GM12865 (cell line): Measurements from ENCODE around the gene UGT1A9.

Experiments used
- DNase-seq: peaks from one replicate; pipeline ENCODE4 v3.0.0; 2010; ENCODE audit warnings: low read depth
- H3K4me3 ChIP-seq: 2 replicates; pipeline ENCODE4 v1.5.1; 2011; ENCODE audit warnings: mild to moderate bottlenecking, low read depth, low read length, control low read depth
- TF ChIP-seq, protein P1 (sequence below): IDR thresholded peaks from 2 replicates; pipeline ENCODE4 v1.5.1; 2011; ENCODE audit warnings: low read length, control low read depth, low read depth, inconsistent platforms; ENCODE audit not compliant: insufficient read depth; ENCODE audit errors: missing control alignments

The UGT1A9 gene

GRCh38 chr2:233668605-233669260, 3.0 kb upstream of the UGT1A9 start:
- TF ChIP-seq, protein P1, sequence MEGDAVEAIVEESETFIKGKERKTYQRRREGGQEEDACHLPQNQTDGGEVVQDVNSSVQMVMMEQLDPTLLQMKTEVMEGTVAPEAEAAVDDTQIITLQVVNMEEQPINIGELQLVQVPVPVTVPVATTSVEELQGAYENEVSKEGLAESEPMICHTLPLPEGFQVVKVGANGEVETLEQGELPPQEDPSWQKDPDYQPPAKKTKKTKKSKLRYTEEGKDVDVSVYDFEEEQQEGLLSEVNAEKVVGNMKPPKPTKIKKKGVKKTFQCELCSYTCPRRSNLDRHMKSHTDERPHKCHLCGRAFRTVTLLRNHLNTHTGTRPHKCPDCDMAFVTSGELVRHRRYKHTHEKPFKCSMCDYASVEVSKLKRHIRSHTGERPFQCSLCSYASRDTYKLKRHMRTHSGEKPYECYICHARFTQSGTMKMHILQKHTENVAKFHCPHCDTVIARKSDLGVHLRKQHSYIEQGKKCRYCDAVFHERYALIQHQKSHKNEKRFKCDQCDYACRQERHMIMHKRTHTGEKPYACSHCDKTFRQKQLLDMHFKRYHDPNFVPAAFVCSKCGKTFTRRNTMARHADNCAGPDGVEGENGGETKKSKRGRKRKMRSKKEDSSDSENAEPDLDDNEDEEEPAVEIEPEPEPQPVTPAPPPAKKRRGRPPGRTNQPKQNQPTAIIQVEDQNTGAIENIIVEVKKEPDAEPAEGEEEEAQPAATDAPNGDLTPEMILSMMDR: no peak

DNA sequence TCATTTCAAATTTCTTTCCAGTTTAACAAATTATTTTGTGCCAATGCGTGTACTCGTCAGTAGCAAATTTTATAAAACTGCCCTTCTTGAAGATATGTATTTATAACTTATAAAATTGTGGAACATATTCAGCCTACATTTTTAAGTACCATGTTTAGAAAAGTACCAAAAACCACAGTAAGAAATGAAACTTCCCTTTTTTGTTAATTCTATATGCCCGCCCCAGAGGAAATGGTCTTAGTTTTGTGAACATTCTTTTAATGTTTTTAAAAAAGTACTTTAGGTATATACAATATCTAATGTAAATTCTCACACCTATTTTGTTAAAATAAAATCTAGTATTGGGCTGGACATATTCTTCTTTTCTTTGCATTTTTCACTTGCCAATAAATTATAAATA, 1.2 kb downstream of the UGT1A9 start:
- TF ChIP-seq, protein P1: no peak

More at GRCh38 chr2:233668605-233669260, 3.0 kb upstream of the UGT1A9 start:
- no peak overlapping the region for H3K4me3 ChIP-seq
- DNase-seq: no peak

GRCh38 chr2:233673896-233674295, 2.2 kb downstream of the UGT1A9 start:
- DNase-seq: no peak
- TF ChIP-seq, protein P1: no peak
- no peak overlapping the region for H3K4me3 ChIP-seq

More for the DNA sequence above, 1.2 kb downstream of the UGT1A9 start:
- H3K4me3 ChIP-seq: no peak overlapping the region
- no peak for DNase-seq

DNA sequence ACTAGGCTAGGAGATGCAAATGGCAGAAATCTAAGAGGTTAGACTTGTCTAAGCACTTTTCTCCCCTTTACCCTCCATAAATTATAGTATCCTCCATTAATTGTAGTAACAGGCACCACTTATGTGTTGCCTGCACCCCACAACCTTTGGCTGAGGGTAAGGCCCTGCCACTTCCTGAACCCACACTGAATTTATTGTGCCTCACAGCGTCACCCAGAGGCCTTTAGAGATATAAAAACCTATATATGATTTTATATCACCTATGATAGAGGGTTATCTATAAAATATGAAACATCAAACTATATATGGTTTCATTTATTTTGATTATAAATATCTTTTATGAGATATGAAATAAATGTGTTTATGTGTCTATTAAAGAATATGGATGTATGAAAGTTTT, 2.6 kb downstream of the UGT1A9 start:
- no peak for DNase-seq
- no peak overlapping the region for H3K4me3 ChIP-seq
- TF ChIP-seq, protein P1: peak; percentile 12

- H3K4me3 ChIP-seq: no peak overlapping the region
- TF ChIP-seq, protein P1: no peak
- DNase-seq: no peak
Measured at GRCh38 chr2:233674995-233675394, 3.3 kb downstream of the UGT1A9 start.

DNA sequence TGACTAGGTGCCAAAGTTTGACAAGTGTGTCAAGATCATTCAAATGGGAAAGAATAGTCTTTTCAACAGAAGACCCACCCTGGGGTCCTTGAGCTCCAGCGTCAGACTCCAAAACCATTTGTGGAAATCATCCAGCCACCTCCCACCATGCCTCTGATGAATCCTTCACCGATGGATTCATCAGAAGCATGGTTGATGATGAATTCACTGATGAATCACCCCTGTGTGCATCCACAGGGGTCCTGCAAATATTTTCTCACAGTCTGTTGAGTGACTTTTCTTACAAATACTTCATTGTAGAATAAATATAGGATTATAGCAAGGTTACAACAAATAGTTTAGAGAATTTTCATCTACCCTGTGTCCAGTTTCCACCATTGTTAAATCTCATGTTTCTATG, 4.3 kb downstream of the UGT1A9 start:
- TF ChIP-seq, protein P1: no peak
- no peak overlapping the region for H3K4me3 ChIP-seq
- no peak for DNase-seq

- TF ChIP-seq, protein P1: no peak
- H3K4me3 ChIP-seq: no peak overlapping the region
- DNase-seq: no peak
Measured at GRCh38 chr2:233679196-233679595, 7.5 kb downstream of the UGT1A9 start.
